ENCODE data around the gene UBE2L3.
"Not testable (repeated sequence)": the region's sequence is repeated elsewhere in the genome, so short reads cannot be mapped to it uniquely, and the experiment has no call there.

UBE2L3 gene

DNA sequence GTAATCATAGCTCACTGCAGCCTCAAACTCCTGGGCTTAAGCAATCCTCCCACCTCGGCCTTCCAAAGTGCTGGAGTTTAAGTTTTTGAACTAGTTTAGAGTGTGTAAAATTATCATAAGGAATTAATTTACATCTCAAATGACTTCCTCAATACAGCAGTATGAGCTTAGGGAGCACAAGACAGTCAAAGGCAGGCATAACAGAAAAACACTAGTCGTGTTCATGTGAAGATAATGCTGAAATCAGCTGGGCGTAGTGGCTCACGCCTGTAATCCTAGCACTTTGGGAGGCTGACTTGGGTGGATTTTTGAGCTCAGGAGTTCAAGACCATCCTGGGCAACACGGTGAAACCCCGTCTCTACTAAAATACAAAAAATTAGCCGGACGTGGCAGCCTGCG, 36.5 kb downstream of the UBE2L3 start:
- no peak for DNase-seq

DNA sequence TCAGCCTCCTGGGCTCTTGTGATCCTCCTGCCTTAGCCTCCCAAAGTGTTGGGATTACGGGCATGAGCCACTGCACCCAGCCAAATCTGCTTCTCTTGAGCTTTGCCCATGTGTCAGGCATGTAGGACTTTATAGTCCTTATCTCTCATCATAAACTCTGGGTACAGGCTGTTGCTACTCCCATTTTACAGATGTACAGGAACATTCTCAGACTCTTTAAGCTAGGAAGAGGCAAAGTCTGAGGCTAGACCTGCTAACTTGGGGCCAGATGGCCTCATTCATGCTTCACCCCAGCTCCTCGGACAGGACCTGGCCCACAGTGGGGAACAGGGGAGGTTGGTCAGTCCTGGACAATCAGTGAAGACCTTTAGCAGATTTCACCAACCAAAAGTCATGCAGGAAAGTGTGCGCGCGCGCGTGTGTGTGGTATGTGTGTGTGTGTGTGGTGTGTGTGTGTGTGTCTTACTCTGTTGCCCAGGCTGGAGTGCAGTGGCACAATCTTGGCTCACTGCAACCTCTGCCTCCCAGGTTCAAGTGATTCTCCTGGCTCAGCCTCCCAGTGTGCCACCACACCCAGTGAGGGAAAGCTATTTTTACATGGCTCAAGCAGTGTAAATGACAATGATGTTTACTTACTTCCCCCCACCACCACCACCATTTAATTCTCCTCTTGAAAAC, 38.5 kb downstream of the UBE2L3 start:
- DNase-seq = no peak

DNA sequence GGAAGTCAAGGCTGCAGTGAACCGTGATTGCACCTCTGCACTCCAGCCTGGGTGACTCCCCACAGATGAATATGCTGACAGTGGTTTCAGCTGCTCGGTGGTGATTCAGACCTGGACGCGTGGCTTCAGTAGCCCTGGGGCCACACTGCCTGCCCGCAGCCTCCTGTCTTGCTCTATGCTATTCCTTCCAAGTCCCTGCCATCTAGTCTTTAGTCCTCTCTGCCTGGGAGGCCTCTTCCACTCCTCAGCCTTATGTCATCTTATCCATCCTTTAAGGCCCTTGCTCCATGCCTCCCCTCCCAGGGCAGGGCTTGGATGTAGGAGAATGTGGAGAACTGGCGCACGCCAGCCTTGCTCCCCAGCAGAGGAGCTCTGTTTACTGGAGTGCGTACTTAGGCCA, 39.3 kb downstream of the UBE2L3 start:
- no peak for DNase-seq

DNA sequence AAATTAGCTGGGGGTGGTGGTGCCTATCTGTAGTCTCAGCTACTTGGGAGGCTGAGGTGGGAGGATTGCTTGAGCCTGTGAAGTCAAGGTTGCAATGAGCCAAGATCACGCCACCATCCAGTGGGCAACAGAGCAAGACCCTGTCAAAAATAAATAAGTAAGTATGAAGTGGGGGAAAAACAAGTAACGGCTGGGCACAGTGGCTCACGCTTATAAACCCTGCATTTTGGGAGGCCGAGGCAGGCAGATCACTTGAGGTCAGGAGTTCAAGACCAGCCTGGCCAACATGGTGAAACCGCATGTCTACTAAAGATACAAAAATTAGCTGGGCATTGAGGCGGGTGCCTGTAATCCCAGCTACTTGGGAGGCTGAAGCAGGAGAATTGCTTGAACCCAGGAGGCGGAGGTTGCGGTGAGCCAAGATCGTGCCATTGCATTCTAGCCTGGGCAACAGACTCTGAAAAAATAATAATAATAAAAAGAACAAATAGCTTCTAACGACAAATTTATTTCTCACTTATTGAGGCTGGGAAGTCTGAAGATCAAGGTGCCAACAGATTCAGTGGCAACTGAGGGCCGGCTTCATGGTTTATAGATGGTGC, 42.1 kb downstream of the UBE2L3 start:
- DNase-seq = not testable (repeated sequence)

DNA sequence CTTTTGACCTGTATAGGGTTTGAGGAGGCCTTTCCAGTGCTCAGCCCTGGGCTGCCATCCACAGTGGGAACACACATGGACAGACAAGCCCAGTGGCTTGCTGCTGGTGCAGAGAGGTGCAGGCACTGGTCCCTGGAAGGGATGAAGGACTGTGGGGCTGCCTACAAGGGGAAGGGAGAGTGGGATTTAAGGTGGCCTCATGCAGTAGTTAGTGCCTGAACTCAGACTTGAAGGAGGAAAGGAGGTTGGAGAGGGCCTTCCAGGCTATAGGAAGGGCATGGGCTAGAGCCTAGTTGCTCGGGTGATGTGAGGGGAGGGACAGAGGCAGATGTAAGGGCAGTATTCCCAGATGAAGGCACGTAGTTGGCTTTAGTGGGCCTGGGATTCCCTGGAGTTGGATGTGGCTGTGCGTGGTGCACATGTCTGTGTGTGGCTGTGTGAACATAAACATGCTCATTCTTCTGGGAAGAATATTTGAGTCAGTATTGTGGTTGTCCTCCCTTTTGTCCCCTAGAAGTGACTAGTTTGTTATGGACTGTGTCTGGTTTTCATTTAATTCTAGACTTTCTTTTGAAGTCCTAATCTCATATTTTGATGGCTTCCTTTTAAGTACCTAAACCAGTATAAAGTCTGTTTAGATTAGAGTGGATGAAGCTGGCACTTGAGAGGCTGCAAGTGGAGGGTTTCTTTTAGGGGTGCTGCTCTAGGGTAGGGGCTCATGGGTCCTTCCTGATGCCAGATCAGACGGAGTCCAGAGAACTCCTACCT, 43.9 kb downstream of the UBE2L3 start:
- no peak for DNase-seq

DNA sequence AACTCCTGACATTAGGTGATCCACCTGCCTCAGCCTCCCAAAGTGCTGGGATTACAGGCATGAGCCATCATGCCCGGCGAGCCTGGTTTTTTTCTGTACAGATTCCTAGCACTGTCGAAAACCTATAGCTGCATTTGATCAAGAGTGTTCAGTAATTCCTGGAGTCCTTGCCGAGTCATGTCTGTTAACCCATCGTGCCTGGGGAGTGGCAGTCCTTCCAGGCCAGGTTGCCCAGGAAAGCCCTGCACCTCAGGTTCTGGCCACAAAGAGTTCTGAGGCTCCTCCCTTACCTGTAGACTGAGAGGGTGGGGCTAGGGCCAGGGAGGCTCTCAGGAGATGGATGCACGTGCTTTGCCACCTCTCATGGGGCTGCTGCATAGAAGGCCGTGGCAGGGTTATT, 45.3 kb downstream of the UBE2L3 start:
- no peak for DNase-seq

DNA sequence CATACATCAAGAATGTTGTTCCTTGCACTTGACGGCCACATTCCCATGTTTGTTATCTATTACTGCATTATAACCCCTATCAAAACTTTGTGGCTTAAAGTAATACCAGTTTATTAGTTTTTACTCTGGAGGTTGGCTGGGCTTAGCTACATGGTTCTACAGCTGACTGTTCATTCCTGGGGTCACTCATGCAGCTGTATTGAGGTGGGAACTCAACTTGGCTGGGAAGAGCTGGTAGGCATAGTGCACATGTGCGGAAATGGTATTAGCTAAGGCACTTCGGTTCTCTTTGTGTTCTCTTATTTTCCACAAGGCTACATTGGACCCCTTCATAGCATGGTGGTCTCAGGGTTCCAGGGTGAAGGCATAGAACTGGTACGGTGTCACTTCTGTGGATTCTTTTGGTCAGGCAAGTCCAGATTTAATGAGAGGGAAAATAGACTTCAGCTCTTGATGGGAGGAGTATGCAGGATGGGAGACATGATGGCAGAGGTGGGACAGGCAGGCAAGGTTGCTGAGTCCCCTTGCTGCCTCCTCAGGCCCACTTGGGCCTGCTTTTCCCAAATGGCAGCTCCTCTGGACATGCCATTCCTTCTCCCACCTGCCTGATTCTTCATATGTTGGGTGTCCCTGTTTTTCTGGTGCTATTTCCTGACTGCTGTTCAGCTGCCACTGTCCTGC, 46.2 kb downstream of the UBE2L3 start:
- DNase-seq = no peak

DNA sequence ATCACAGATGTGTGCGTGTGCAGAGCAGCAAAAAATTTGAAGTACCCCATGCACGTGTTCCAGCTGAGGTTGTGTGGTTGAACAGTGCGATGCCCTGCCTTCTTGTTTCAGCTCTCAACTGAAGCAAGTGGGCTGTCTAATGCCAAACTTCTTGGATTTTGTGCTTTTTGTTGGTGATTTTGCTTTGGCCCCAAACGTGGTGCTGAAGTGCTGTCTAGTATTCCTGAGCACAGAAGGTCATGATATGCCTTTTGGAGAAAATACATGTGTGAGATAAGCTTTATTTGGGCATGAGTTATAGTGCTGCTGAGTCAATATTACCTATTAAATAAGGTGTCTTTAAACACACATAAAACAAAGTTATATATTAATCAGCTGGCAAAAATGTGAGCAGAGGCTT, 48.2 kb downstream of the UBE2L3 start:
- DNase-seq = no peak

DNA sequence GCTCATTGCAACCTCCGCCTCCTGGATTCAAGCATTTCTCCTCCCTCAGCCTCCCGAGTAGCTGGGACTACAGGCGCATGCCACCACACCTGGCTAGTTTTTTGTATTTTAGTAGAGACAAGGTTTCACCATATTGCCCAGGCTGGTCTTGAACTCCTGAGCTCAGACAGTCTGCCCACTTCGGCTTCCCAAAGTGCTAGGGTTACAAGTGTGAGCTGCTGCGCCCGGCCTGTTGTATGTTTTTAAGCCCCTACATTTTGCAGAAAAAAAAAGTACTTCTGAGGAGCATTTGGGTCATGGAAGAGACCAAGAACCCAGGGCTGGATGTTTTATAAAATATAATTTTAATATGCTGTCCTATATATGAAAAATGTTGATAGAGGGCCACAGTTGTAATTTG, 49.8 kb downstream of the UBE2L3 start:
- DNase-seq = not testable (repeated sequence)

DNA sequence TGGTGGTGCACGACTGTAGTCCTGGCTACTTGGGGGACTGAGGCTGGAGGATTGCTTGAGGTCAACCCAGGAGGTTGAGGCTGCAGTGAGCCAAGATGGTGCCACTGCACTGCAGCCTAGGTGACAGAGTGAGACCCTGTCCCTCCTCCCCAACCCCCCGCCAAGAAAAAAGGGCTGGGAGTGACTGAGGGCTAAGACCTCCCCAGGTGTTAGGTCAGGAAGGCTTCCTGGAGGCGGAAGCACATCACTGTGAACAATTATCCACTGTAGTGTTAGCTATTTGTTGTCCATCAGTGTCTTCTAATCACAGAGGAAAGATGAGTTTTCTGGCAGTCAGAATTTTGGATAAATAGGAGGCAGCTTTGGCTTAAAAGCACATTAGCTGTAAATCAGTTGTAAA, 53.5 kb downstream of the UBE2L3 start:
- DNase-seq = no peak

DNA sequence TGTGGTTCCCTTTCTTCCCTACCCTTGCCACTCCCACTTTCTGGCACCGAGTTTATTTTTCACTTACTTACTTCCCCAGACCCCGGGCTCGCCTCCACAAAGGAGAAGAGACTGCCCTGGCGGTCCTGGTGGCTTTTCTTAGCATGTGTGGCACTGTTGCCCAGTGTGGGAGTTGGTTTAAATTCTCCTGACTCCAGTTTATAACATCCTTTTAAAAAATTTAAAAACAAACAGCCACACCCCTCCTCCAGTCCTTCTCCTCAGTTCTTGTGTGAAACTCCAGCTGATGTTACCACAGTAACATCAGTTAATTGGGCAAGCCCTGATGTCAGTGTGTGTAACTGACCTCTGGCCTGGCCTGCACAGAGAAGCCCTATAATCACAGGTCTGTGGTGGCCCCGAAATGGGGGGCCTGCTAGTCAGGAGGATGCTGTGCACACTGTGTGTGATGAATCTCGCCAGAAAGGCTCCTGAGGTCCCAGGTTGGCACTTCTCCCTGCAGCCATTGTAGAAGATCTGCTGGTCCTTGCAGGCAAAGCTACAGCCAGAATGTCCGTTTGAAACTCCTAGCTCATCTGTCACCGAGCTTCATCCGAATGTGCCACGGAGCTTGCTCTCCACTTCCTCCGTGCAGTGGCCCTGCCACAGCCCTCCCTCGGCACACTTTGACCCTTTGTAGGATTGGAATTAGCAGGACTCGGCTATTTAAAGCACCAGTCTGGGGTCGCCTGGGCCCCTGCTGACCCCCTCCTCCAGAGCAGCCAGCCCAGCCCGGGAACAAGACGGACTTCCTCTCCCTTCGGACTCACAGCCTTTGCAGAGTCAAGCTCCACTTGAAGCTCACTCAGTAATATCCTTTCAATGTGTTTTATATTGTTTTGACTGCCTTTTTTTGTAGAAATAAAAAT, 54.8 kb downstream of the UBE2L3 start:
- DNase-seq = no peak

DNA sequence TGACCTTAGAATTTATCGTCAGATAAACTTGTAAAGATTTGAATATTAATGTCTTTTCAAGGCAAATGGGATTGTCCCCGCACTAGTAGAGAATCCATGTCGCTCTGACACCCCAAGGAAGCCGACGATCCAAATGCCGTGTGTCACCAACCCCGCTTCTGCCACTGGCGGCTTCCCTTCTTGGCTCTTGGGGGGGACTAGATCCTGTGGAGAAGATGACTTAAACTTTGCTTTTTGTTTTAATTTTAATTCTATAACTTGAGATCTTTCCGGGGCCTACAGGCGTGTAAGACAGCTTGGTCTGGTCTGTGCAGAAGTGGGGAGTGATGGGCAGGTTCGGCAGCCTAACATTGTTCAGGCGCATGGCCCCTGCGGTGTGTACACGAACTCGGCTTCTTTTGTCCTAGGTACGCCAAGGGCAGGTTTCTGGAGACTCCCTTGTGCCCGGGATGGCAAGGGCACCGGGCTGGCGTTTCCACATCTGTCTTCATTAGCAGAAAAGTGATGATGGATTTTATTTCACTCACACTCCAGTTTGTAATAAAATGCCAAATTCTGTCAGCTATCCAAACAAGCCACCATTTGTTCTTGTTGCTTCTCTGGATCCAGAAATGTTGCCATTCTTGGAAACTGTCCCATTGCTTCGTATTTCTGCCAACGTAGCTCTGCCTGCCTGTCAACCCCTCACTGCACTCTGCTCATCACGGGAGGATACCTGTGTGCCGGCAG, 55.6 kb downstream of the UBE2L3 start:
- no peak for DNase-seq

DNA sequence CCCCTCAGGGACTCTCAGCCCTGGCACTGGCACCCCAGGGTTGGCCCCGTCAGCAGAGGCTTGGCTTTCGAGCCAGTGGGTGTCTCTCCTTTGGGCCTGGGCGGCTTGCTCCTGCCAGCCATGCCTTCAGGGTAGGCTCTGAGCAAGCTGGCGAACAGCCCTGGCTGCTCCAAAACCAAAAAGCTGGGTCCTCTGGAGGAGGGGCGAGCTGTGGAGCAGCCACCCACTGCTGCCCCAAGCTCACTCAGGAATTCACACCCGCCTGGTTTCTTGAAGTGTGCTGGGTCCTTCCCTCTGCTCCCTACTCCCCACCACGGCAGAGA, 56.1 kb downstream of the UBE2L3 start:
- DNase-seq = no peak

DNA sequence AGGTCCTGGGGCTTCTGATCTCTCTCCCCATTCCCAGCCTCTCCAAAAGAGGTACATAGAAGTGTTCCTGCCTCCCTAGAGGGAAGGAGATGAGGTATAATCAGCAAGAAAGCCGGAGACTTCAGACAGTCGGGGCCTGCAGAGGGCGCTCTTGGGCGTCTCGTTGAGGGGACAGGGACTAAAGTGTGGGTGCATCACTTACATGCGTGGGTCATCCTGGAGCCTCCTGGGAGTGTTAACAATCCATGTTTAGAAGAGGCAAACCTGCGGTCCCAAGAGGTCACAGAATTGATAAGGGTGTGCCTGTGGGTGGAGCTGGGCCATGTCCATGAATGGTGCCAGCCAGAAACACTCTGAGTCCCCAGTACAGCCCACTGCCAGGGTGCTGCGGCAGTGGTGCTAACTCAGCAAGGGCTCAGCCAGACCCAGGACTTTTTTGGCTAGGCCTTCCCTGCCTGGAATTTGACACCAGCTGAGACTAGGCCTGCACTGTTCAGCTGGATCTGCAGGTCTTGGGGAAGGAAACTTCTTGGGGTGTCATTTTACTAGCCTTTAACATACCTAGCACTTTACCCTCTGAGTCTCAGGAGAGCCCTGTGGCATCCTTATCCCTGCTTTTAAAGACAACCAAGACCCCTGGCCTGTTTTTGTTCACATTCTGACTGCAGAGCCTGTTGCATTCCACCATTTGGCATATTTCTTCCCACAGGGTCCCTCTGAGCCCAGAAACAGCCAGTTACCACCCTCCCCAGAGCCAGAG, 56.8 kb downstream of the UBE2L3 start:
- no peak for DNase-seq

DNA sequence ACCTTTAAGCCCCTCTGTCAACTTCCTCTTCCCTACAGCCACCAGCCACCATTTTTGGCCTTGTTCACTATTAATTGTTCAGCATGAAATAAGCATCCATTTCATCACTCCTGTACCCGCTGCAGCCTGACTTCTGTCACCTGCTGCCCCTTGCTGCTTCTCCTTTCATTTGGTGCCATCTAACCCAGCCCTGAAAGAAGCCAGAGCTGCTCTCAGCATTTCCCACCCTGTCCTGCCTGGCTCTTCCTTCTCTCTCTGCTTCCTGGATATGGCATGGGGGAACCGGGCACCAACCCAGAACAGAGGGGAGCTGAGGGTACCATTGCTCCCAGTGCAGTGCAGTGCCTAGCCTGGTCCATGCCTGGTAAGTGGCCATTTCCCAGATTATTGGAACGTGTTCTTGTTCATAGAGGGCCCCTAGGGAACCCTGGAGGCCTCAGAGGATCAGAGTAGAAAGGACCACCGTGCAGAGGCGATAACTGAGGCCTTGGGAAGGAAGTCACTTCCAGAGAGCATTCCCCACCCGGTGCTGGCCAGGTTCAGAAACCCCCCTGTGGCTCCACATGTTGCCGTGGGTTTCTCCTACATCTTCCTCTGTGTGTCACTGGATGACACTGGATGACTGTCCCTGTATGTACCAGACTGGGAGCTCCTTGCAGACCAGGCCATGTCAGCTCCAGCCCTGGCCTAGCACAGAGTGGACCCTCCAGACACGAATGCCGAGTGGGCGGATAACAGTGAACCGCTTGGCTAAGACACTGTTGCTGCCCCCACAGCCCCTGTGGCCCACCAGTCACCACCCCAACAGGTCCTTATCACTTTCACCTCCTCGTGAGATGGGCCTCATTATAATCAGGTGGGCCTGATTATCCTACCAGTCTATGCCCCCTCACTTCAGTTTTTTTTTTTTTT, 57.6 kb downstream of the UBE2L3 start:
- DNase-seq = no peak

DNA sequence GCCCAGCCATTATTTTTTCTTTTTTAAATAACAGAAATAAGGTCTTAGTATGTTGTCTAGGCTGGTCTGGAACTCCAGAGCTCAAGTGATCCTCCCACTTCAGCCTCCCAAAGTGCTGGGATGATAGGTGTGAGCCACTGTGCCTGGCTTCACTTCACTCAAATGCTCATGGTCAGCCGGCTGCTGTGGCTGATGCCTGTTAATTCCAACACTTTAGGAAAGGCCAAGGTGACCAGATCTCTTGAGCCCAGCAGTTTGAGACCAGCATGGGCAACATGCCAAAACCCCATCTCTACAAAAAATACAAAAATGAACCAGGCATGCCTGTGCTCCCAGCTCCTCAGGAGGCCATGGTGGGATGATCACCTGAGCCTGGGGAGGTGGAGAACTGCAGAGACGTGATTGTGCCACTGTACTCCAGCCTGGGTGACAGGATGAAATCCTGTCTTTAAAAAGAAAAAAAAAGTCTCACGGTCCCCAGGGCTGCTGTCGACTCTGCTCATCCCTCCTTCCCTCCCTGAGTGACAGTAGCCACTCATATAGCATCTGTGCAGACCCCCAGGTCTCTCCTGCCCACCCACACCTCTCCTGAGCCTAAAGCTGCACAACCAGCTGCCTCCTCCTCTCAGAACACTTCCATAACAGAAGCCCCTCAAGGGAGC, 58.7 kb downstream of the UBE2L3 start:
- DNase-seq = no peak

DNA sequence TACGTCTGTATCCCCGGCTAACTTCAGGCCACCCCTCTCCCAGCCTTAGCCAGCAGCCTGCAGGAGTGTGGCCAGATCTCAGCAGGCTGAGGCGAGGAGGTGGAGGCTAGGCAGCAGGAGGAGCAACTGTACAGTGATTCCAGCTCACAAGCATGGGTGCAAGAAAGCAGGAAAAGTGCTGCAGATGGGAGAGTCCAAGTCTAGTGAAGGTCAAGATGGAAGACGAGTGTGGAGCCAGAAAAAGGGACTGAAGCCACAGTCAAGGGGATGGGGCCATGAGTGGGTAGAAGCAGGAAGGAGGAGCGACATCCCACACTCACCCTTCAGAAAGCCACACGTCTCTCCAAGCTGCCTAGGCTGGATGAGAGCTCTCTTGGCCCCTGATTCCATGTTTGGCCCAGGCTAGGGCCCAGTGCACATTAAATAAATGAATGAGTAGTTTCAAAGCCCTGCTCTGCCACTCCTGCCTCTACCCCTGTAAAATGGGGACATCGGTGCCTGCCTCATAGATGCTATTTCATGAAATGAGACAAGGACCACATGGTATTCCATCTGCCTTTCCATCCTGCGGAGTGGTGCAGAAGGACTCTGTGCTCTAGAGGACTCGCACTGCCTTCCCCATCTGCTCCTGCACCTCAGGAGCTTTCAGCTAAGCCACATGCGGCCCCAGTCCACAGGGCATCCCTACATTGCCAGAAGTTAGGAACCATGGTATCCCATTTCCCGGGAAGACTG, 59.4 kb downstream of the UBE2L3 start:
- no peak for DNase-seq

DNA sequence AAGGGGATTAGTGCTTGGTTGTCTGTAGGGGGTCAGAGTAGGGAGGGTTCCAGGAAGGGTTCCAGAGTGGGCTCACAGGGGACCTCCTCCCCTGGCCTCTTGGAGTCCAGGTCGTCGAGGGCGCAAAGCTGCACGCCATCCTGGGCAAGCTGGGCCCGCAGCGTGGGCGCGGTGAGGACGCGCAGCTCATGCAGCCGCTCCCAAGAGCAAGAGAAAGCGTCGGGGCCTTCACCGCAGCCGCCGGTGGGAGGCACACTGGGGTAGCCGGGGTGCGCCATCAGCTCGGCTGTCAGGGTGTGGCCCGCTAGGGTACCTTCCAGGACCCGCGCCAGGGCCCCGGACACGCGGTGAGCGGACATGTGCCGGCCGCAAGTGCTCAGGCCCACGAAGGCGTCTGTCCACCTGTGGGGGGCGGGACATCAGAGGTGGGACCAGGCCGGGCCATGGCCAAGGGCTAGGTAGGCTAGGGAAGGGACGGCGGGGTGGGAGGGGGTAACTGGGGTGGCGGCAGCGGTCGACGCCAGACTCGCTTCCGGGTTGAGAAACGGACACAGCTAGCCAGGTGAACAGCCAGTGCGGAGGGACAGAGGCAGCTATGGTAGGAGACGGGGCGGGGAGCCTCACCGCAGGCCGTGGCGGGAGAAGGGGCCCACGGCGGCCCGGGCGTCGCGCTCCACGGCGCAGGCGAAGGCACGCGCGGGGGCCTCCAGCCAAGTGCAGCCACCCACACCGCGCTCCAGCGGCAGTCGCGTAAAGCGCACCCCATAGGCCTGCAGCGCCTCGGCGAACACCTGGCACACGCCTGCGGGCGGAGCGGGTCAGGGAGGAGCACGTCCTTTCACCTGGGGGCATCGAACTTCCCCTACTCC, 61.1 kb downstream of the UBE2L3 start:
- DNase-seq = no peak
